RPMI8226 (cell line): ENCODE measurements around the gene FOXD2.
A peak's percentile ranks its signal among the peaks of the same experiment; 100 is the strongest.
"Not testable (repeated sequence)": the region's sequence is repeated elsewhere in the genome, so short reads cannot be mapped to it uniquely, and the experiment has no call there.

Experiments used
- DNase-seq: peaks from one replicate; pipeline ENCODE4 v3.0.0-alpha.2; 2015

Gene FOXD2

GRCh38 chr1:47440599-47441081, 2.8 kb downstream of the FOXD2 start:
- peak; percentile 27 for DNase-seq

GRCh38 chr1:47441450-47442106, 3.7 kb downstream of the FOXD2 start:
- DNase-seq = no peak

GRCh38 chr1:47442202-47442601, 4.4 kb downstream of the FOXD2 start:
- no peak for DNase-seq

GRCh38 chr1:47442842-47443529, 5.1 kb downstream of the FOXD2 start:
- DNase-seq = no peak

DNA sequence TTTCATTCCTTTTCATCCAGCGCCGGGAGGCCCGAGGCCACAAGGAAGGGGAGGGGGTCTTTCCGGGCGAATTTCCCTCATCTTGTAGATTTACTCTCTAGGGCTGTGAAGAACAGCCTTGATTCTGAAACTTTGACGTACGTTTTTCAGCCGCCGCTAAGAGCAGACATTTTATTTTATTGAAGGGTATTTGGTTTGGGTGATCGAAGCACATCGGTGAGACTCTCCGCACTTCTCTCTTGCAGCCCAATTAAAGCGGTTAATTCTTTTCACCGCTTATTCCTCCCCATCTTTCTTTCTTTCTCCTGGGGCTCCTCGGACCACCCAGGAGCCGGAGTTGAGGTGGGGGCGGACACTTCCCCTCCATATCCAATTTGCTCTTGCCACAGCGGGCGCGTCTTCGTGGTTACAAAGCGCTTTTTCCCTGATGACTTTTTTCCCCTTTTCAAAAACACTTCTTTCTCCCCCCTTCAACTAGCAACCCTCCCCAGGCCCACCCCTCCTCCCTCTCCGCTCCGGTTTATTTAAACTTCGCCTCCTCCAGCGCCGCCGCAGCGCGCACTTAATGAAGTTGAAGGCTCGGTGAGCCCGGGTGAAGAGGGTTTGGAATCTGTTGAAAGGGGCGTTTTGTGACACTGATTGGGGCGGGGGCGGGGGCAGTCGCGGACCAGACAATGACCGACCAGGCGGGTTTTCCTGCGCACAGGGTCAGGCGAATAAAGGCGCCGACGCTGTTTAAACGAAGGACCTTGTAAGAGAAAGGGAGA, 5.9 kb downstream of the FOXD2 start:
- DNase-seq = no peak

- no peak for DNase-seq
Observed at GRCh38 chr1:47444297-47444561, 6.4 kb downstream of the FOXD2 start.

DNA sequence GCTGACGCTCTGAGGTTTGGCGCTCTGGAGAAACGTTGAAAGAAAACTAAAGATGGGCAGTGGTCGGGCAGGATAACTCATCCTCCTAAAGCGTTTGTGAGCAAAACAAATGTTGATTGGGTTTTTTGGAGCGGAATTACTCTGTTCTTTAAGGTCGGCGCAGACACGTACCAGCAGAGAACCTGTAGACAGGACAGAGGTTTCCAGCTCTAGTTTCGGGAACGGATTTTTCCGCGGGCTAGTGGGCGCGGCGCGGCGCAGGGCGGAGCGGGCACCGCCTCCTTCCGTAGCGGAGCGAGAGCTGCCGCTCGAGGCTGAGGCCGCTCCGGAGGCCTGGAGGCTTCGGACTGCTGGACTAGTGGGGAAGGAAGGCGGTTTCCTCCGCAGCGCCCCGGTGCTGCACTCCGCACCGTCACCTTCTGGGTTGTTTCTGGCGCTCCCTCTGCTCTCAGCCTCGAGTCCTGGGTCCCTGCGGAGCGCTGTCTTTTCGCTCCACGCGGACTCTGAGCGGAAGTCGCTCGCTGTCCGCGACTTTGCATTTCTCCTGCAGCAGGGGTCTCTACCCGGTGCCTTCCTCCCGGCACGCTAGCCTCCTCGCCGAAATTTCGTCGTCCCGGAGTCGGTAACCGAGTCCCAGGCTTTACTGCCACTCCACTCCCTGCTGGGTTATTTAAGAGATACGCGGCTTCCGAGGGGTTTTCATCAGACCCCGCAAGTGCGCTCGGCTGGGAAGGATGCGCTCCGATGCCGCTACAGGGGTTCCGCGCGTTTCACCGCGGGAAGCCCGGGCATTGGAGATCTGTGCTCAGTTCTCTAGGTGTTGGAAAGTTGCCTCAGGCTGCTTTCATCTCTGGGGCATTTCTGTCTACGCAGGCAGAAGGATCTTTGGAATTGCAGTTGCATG, 7.0 kb downstream of the FOXD2 start:
- DNase-seq = peak; percentile 37

- no peak for DNase-seq
Observed at GRCh38 chr1:47445823-47446550, 8.1 kb downstream of the FOXD2 start.

DNA sequence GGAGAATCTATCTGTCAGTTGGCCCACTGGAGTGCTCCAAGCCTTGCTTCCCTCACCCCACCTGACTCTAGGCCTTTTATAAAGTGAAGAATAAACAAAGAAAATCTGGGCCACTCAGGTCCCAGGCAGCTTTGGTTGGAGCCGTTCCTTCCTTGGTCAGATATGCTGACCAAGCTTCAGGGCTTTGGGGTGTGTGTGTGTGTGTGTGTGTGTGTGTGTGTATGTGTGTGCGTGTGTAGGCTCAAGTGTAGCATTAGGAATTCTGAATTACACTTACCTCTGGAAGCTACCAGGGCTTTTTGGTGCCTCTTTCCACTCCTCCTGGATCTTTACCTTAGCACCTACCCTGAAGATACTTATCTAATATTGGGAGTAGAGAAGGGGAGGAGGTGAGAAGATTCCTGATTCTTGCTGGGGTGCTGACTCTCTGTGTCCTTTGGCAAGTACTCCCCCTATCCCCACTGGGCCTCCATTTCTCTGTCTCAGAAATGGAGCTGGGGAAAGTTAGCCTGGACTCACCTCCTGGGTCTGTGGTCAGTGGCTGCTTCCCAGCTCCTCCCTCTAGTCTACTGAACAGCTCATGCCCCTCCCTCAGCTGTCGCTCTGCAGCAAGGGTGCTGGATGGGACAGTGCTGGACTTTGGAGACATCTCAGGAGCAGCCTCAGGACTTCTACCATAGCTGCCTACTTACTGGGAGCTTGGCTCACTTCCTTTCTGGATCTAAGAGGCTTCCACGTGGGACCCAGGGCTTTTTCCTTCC, 10.8 kb downstream of the FOXD2 start:
- DNase-seq = no peak

DNA sequence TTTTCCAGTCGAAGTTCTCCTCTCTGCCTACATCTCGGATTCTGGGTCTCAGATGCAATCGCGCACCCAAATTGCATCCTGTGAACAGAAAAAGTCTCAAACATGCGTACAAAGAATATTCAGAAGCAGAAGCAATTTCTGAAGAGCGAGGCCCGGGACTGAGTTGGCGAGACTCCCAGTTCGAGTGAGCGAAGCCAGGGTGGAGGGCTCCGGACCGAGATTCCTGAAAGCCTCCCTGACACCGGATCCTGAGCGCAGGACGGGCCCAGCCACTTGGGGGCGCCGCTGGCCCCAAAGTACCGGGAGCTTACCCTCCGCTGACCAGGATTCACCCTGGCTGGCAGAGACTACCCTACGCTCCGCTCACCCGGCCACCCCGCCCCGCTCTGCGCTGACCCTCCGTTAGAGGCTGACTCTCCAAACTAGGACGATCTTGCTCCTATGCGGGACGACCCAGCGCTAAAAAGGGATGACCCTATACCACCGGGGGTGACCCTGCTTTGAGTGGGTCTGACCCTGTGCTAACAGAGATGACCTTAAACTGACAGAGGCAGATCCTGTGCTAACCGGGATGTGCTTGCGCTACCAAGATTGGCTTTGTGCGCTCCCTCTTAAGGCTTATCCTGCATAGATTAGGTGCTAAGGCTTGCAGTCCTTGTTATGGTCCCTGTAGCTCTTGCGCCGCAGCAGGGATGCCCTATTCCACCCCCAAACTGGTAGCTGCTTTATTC, 12.1 kb downstream of the FOXD2 start:
- DNase-seq = peak; percentile 49

DNA sequence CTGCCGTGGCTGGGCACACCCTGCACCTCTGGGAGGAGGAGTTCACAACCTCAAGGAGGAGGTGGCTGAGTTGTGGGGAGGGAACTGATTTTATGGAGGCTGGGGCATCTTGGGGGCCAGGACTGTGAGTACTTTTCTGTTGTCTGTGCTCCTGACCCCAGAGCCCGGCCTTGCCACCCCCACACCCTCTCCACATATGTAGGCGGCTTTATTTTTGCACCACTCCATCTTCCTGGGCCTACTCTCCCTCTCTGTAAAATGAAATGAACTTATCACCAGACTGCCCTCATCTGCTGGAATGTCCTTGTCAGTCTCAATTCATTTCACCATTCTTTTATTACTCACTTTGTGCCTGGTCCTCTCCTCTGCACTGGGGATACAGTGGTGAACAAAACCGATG, 12.8 kb downstream of the FOXD2 start:
- DNase-seq = no peak

DNA sequence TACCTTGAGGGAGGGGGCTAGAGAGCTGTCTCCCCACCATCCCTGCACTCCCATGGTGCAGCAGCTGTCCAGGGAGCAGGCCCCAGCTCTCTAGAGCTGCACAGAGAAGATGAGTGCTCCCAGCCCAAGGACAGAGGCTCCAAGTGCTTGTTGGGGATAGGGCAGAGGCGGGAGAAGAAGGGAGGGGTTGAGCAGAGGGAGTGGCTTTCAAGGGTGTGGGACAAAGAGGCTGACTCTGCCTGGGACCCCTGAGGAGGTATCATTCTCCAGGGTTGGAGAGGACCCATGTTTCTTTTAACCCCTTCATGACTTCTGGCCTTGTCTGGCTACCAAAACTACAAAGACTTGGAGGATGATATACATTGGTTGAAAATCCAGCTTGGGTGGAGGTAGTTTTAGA, 14.6 kb downstream of the FOXD2 start:
- DNase-seq = no peak

DNA sequence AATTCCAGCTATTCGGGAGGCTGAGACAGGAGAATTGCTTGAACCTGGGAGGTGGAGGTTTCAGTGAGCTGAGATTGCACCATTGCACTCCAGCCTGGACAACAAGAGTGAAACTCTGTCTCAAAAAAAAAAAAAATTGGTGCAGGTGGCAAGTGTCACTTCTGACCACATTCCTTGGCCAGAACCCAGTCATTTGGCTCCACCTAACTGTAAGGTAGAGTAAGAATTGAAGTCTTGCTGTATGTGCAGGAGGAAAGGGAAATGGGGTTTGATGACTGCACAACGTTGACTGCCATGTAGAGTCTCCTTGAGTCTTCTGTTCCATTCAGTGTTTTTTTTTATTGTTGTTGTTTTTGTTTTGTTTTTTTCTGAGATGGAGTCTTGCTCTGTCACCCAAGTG, 16.1 kb downstream of the FOXD2 start:
- peak; percentile 84 for DNase-seq

DNA sequence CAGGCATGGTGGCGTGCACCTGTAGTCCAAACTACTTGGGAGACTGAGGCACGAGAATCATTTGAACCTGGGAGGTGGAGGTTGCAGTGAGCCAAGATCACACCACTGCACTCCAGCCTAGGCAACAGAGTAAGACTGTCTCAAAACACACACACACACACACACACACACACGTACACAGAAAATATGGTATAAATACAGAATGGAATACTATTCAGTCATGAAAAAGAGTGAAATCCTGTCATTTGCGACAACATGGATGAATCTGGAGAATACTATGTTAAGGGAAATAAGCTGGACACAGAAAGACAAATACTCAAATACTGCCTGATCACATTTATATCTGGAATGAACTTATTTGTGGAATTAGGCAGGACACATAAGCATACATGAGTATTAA, 18.4 kb downstream of the FOXD2 start:
- no peak for DNase-seq

DNA sequence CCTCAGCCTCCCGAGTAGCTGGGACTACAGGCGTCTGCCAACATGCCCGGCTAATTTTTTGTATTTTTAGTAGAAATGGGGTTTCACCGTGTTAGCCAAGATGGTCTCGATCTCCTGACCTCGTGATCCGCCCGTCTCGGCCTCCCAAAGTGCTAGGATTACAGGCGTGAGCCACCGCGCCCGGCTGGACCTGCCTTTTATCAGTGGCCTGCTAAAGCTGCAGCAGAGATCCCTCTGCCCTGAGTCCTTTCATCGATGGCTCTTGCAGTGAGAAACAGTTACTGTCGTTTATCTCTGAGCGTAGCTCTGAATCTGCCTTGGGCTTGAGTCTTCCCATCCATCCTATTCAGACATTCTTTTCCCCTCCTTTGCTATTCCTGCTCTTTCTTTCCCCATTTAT, 19.7 kb downstream of the FOXD2 start:
- not testable (repeated sequence) for DNase-seq

- no peak for DNase-seq
Observed at GRCh38 chr1:47459253-47459788, 21.5 kb downstream of the FOXD2 start.

- no peak for DNase-seq
Observed at GRCh38 chr1:47460040-47460439, 22.2 kb downstream of the FOXD2 start.

DNA sequence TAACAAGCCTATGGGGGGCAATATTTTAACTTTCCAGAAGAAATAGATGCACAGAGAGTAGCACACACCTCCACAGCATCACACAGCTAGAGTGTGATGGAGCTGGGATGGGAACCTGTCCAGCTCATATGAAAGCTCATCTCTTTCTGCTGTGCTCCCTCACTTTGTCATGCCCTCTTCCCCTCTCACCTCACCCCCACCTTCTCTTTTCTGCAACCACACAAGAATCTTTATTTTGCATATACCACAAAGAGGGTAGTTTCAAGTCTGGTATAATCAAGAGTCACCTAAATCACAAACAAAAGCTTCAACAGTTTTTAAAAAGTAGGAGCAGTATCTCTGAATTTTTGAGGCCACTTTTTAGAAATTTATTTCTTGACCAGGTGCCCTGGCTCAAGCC, 22.6 kb downstream of the FOXD2 start:
- DNase-seq = no peak

DNA sequence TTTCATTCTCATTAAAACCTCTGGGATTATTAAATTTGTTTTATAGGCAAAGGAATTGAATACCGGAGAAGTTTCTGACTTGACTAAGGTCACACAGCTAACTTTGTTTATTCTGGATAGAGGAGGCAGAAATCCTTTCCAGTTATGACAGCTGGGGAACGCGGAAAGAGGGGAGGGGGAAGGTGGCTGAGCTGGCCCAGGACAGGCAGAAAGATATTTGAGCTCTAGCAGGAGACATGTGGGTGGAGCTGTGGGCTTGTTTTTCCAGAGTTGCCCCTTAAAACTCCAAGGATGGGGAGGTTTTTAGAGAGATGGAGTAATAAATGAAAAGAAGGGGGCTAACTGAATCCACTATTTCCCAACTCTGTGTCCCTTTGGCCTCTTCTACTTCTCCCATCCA, 27.8 kb downstream of the FOXD2 start:
- DNase-seq = no peak

- DNase-seq = no peak
Observed at GRCh38 chr1:47468709-47469389, 31.0 kb downstream of the FOXD2 start.
